Measurements from ENCODE around the gene SMIM44.
"Not testable (repeated sequence)": the region's sequence is repeated elsewhere in the genome, so short reads cannot be mapped to it uniquely, and the experiment has no call there.

SMIM44 gene

DNA sequence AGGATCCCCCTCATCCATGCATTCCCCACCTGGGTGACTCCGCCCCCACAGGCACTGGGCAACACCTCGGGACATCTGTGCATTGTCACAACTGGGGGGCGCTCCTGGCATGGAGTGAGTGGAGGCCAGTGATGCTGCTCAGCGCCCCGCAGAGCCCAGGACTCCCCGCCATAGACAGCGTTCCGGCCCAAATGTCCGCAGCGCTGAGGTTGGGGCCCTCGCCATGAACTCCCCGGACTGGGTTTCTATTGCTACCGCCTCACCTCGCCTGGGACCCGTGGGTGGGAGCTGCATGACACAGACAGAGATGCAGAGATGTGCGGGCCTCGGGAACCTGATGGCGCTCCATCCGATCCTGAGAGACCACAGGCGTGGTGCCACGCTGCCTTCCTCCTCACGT is 27.5 kb upstream of the SMIM44 start:
- no peak for DNase-seq
- H3K27me3 ChIP-seq (replicated peaks; ENCODE audit: control insufficient read depth, insufficient read depth, low read length, poor library complexity, severe bottlenecking) = no peaks in the 10 kb centered on the region

DNA sequence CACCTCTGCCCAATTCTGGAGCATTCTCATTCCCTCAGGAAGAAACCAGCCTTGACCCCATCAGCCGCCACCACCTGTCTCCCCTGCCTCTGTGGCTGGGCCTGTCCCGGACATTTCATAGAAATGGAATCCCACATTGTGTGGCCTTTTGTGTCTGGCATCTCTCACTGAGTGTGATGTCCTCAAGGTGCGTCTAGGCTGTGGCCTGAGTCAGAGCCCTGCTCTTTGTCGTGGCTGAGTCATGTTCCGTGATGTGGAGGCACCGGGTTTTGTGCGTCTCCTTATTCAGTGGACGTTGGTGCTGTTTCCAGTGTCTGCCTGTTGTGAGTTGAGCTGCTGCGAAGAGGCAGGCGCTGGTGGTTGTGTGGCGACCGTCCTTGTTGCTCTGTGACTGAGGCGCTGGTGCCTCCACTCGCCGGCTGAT is 26.3 kb upstream of the SMIM44 start:
- Histone ChIP-seq H3K27ac (ENCODE audit: insufficient read depth, low read length, poor library complexity, severe bottlenecking) (no peak overlapping the region), H3K4me3 (ENCODE audit: insufficient read depth, low read depth, low read length, poor library complexity, severe bottlenecking) (no peak overlapping the region), H3K27me3 (replicated peaks; ENCODE audit: control insufficient read depth, insufficient read depth, low read length, poor library complexity, severe bottlenecking) (no peaks in the 10 kb centered on the region), H3K9me3 (ENCODE audit: control insufficient read depth, low read length) (no peaks in the 10 kb centered on the region), H3K4me1 (ENCODE audit: control insufficient read depth, insufficient read depth, low read length, poor library complexity, severe bottlenecking) (peaks cover 16% of the 10 kb centered on the region), H3K36me3 (ENCODE audit: control insufficient read depth, insufficient read depth, low read length) (peaks cover 12% of the 10 kb centered on the region)
- DNase-seq = no peak

More for the DNA sequence above, 27.5 kb upstream of the SMIM44 start:
- peaks cover 12% of the 10 kb centered on the region for H3K36me3 ChIP-seq (ENCODE audit: control insufficient read depth, insufficient read depth, low read length)
- no peak overlapping the region for H3K4me3 ChIP-seq (ENCODE audit: insufficient read depth, low read depth, low read length, poor library complexity, severe bottlenecking)
- no peak overlapping the region for H3K27ac ChIP-seq (ENCODE audit: insufficient read depth, low read length, poor library complexity, severe bottlenecking)
- H3K9me3 ChIP-seq (ENCODE audit: control insufficient read depth, low read length) = no peaks in the 10 kb centered on the region
- H3K4me1 ChIP-seq (ENCODE audit: control insufficient read depth, insufficient read depth, low read length, poor library complexity, severe bottlenecking) = peaks cover 9% of the 10 kb centered on the region

DNA sequence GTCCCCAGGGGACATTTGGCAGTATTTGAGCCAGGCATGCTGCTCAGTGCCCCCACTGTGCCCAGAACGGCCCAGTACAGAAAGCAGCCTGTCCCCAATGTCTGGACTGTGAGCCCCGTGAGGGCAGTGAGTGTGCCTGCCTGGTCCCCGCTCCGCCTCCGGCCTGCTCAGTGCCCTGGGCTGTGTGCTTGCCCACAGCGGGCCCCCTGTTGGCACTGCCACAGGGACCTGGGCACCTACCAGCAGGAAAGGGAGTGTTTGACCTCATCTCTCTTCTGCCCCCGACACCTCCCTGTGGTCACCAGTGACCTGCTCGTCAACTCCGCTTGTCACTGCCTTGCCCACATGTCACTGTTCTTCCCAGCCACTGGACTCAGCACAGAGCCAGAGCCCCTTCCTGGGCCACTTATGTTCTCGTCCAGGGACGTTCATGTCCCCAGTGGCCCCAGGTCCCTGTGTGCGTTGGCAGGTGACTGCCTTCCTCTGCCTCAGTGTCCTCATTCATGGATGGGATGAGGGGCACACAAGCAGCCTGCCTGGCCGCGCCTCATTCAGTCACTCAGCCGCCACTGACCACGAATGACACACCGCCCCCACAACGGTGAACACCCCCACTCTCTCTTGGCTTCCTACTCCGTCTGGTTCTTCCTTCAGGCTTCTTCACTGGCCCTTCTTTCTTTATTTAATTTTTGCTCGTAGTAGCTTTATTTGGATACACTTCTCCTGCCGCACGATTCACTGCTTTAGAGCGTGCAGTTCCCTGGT is 25.7 kb upstream of the SMIM44 start:
- no peak for DNase-seq
- no peaks in the 10 kb centered on the region for H3K27me3 ChIP-seq (replicated peaks; ENCODE audit: control insufficient read depth, insufficient read depth, low read length, poor library complexity, severe bottlenecking)
- peaks cover 12% of the 10 kb centered on the region for H3K36me3 ChIP-seq (ENCODE audit: control insufficient read depth, insufficient read depth, low read length)
- H3K9me3 ChIP-seq (ENCODE audit: control insufficient read depth, low read length) = no peaks in the 10 kb centered on the region
- H3K4me1 ChIP-seq (ENCODE audit: control insufficient read depth, insufficient read depth, low read length, poor library complexity, severe bottlenecking) = peaks cover 16% of the 10 kb centered on the region
- no peak overlapping the region for H3K27ac ChIP-seq (ENCODE audit: insufficient read depth, low read length, poor library complexity, severe bottlenecking)
- no peak overlapping the region for H3K4me3 ChIP-seq (ENCODE audit: insufficient read depth, low read depth, low read length, poor library complexity, severe bottlenecking)

DNA sequence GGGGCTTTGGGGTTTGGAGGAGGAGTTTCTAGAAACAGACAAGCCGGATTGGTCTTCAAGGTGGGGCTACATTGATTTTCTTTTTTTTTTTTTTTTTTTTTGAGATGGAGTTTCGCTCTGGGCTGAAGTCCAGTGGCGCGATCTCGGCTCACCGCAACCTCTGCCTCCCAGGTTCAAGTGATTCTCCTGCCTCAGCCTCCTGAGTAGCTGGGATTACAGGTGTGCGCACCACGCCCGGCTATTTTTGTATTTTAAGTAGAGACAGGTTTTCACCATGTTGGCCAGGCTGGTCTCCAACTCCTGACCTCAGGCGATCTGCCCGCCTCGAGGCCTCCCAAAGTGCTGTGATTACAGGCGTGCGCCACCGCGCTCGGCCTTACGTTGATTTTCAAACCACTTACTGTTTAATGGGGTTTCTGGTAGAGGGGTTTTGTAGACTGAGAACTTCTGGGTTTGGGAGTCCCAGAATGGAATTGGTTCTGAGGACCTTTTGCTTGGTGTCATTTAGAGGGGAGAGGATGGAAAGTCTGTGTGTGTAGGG is 24.9 kb upstream of the SMIM44 start:
- peaks cover 16% of the 10 kb centered on the region for H3K4me1 ChIP-seq (ENCODE audit: control insufficient read depth, insufficient read depth, low read length, poor library complexity, severe bottlenecking)

DNA sequence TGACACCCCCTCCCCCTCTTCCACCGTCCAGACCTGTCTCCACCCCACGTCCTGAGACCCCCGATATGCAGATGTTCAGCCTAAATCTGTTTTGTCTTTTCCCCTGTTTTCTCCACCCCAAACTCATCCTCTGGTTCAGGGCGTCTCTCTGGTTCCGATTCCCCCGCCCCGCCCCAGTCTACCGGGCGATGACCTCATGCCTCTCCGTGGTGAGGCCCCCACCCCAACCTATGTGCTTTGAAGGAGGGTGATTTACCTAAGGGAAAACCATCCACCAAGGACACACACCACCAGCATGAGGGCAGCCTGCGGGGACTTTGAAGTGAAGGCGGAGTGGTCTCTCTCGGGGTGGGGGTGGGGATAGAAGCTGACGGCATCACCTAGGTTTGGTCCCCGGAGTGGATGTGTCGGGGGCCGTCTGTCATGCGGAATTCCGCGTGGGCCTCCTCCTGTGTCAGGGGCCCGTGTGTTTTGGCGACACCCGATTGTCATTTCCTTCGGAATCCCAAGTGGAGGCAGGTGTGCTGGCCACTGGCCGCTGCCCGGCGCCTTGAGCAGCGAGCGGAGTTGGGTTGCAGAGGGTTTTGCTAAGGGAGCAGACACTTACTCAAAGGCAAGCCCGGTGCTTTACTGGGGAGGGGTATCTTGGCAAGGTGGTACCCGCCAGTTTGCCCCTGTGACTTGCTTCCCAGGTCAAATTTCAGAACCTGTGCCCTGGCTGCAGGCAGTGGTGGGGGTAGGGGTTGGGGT is 24.3 kb upstream of the SMIM44 start:
- DNase-seq = peak; percentile 26 to 46 (median 29)
- Histone ChIP-seq H3K36me3 (ENCODE audit: control insufficient read depth, insufficient read depth, low read length) (peaks cover 12% of the 10 kb centered on the region), H3K4me3 (ENCODE audit: insufficient read depth, low read depth, low read length, poor library complexity, severe bottlenecking) (peak overlapping the region; percentile 94), H3K27me3 (replicated peaks; ENCODE audit: control insufficient read depth, insufficient read depth, low read length, poor library complexity, severe bottlenecking) (no peaks in the 10 kb centered on the region), H3K27ac (ENCODE audit: insufficient read depth, low read length, poor library complexity, severe bottlenecking) (peak overlapping the region; percentile 90), H3K4me1 (ENCODE audit: control insufficient read depth, insufficient read depth, low read length, poor library complexity, severe bottlenecking) (peaks cover 16% of the 10 kb centered on the region), H3K9me3 (ENCODE audit: control insufficient read depth, low read length) (no peaks in the 10 kb centered on the region)

More for the DNA sequence above, 24.9 kb upstream of the SMIM44 start:
- peaks cover 12% of the 10 kb centered on the region for H3K36me3 ChIP-seq (ENCODE audit: control insufficient read depth, insufficient read depth, low read length)
- H3K27ac ChIP-seq (ENCODE audit: insufficient read depth, low read length, poor library complexity, severe bottlenecking); H3K27me3 ChIP-seq (replicated peaks; ENCODE audit: control insufficient read depth, insufficient read depth, low read length, poor library complexity, severe bottlenecking); DNase-seq; H3K9me3 ChIP-seq (ENCODE audit: control insufficient read depth, low read length); H3K4me3 ChIP-seq (ENCODE audit: insufficient read depth, low read depth, low read length, poor library complexity, severe bottlenecking): not testable (repeated sequence)

DNA sequence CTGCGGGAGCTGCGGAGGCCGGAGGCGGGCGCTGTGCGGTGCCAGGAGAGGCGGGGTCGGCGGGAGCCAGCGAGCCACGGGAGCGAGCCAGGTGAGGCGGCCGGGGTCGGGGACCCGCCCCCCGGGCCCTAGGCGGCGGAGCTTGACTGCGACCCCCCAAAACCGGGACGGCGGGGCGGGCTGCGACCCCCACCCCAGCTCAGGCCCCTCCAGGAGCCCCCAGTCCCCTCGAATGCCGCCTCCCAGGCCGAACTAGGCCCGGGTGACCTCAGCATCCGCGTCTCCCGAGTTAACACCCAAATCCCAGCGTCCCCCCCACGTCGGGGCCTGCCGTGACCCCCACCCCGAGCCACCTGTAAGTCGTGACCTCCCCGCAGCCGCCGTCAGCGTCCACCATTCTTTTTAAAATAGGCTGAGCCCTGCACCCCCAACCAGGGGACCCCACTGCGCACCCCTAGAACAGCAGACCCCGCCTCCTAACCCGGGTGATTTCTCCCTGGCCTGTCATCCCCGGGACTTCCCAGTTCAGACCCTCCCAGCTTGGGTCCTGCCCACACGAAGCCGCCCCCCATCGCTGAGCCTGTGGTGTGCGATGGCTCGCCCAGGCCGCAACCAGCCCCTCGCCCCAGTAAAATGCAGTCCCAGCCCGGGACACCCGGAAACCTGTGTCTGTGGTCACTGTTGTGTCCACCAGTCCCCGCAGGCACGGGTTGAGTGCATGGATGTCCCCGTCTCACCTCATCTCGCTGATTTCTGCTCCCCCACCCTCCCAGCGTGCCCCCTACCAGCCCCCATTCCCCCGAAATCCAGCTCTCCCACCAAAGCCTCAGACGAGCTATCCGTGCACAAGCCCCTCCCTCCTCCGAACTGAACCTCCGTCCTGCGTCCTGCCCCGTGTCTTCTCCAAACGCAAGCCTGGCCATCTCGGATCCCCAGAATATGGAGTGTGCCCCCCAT is 23.4 kb upstream of the SMIM44 start:
- no peaks in the 10 kb centered on the region for H3K9me3 ChIP-seq (ENCODE audit: control insufficient read depth, low read length)
- DNase-seq = peak in 2 of 3 donors; percentile 25 to 33
- peaks cover 16% of the 10 kb centered on the region for H3K4me1 ChIP-seq (ENCODE audit: control insufficient read depth, insufficient read depth, low read length, poor library complexity, severe bottlenecking)

DNA sequence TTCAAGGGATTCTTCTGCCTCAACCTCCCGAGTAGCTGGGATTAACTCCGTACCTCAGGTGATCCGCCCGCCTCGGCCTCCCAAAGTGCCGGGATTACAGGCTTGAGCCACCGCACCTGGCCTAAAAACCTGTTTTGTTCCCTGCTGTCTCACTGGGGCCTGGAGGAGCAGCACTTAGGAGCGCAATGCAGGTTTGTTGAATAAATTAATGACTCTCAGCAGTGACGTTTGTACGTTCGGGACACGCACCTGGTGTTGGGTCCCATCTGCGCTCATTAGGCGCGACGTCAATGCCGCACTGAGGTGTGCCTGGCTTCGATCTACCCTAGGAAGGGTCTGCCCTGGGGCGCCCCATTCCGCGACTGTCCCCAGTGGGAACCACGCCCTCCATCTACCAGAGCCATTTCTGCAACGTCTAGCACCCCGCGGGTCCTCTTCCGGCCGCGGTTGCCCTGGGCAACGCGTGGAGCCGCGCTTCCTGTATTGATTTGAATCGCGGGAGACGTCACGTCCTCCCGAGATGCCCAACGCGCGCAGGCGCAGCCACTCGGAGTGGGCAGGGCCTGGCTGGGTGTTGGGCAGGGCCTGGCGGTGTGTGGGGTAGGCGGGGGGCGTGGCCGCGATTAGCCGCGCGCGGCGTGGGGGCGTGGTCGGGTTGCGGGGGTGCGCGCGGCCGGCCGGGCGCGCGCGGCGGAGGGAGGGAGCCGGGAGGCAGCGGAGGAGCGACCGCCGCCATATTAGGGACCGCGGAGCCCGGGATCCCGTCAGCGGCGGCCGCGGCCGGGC is 22.6 kb upstream of the SMIM44 start, which contains the start of gene FZR1:
Gene FZR1, plus strand, starts transcription at position 714 of the 786 bp plus-strand sequence. CDS start 16,679 bp downstream, outside the sequence.
- Histone ChIP-seq H3K4me1 (ENCODE audit: control insufficient read depth, insufficient read depth, low read length, poor library complexity, severe bottlenecking) (peaks cover 16% of the 10 kb centered on the region), H3K4me3 (ENCODE audit: insufficient read depth, low read depth, low read length, poor library complexity, severe bottlenecking) (peak within 1 kb of the TSS; percentile 94), H3K27me3 (replicated peaks; ENCODE audit: control insufficient read depth, insufficient read depth, low read length, poor library complexity, severe bottlenecking) (no peaks in the 10 kb centered on the region)

More for the DNA sequence above, 23.4 kb upstream of the SMIM44 start:
- peak overlapping the region; percentile 90 for H3K27ac ChIP-seq (ENCODE audit: insufficient read depth, low read length, poor library complexity, severe bottlenecking)
- H3K27me3 ChIP-seq (replicated peaks; ENCODE audit: control insufficient read depth, insufficient read depth, low read length, poor library complexity, severe bottlenecking) = no peaks in the 10 kb centered on the region
- peak overlapping the region; percentile 94 for H3K4me3 ChIP-seq (ENCODE audit: insufficient read depth, low read depth, low read length, poor library complexity, severe bottlenecking)
- peaks cover 12% of the 10 kb centered on the region for H3K36me3 ChIP-seq (ENCODE audit: control insufficient read depth, insufficient read depth, low read length)

DNA sequence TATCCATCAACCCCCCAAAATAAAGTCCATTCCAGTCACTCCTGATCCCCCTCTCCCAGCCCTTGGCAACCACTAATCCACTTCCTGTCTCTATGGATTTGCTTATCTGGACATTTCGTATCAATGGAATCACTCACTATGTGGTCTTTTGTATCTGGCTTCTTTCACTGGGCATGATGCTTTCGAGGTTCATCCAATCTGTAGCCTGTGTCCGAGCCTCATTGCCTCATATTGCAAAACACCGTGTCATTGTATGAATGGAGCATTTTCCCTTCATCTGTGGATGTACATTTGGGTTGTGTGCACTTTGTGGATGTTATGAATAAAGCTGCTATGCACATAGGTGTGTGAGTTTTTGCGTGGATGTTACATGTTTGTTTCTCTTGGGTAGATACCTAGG is 21.5 kb upstream of the SMIM44 start:
- DNase-seq = no peak
- Histone ChIP-seq H3K4me1 (ENCODE audit: control insufficient read depth, insufficient read depth, low read length, poor library complexity, severe bottlenecking) (peaks cover 21% of the 10 kb centered on the region), H3K27ac (ENCODE audit: insufficient read depth, low read length, poor library complexity, severe bottlenecking) (no peak overlapping the region), H3K4me3 (ENCODE audit: insufficient read depth, low read depth, low read length, poor library complexity, severe bottlenecking) (no peak overlapping the region), H3K27me3 (replicated peaks; ENCODE audit: control insufficient read depth, insufficient read depth, low read length, poor library complexity, severe bottlenecking) (no peaks in the 10 kb centered on the region), H3K36me3 (ENCODE audit: control insufficient read depth, insufficient read depth, low read length) (no peaks in the 10 kb centered on the region), H3K9me3 (ENCODE audit: control insufficient read depth, low read length) (no peaks in the 10 kb centered on the region)

More for the DNA sequence above, 22.6 kb upstream of the SMIM44 start, which contains the start of gene FZR1:
- peaks cover 7% of the 10 kb centered on the region for H3K36me3 ChIP-seq (ENCODE audit: control insufficient read depth, insufficient read depth, low read length)
- DNase-seq = peak; percentile 100
- H3K9me3 ChIP-seq (ENCODE audit: control insufficient read depth, low read length) = no peaks in the 10 kb centered on the region
- peak within 1 kb of the TSS; percentile 90 for H3K27ac ChIP-seq (ENCODE audit: insufficient read depth, low read length, poor library complexity, severe bottlenecking)

Data from effector memory CD4-positive, alpha-beta T cell (primary cell).